ENCODE results near the gene GHDC. TPM values are rescaled to one million over a fixed set of nuclear protein-coding genes. Genes with fewer than 3 reads are reported as not detected.
"Not testable (repeated sequence)": the region's sequence is repeated elsewhere in the genome, so short reads cannot be mapped to it uniquely, and the experiment has no call there.

The GHDC gene
- total and polyA plus RNA-seq, 4 donors = 13.1 to 27.5 (median 21.7) TPM

DNA sequence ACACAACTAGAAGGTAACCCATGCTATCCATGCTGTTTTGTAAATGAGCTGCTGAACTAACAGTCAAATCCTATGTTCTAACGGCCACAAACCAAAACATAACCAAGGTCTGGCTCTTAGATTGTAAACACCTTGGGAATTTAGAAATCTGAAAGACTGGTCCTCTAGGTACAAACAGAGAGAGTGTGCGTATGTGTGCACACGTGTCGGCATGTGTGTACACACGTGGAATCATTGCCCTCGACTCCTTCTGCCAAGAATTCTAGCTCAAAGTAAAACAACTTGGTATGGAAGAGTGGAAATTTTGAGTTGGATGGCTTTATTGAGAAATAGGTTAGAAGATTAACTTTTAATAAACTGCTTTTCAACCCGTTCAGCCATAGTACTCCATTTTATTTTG, 18.1 kb upstream of the GHDC start:
- Histone ChIP-seq H3K9me3 (ENCODE audit: control insufficient read depth, low read length) (no peaks in the 10 kb centered on the region), H3K27me3 (ENCODE audit: control insufficient read depth in 1 of 2, insufficient read depth in 2 of 2, low read length in 1 of 2) (no peaks in the 10 kb centered on the region), H3K4me1 (ENCODE audit: control insufficient read depth in 1 of 2, insufficient read depth in 2 of 2, low read length in 2 of 2) (no peaks in the 10 kb centered on the region), H3K36me3 (ENCODE audit: control insufficient read depth in 1 of 2, insufficient read depth in 2 of 2, low read length in 1 of 2) (peaks cover 9 to 11% of the 10 kb centered on the region in 2 donors), H3K4me3 (ENCODE audit: low read length in 2 of 2) (no peak overlapping the region), H3K27ac (ENCODE audit: low read depth in 1 of 2, low read length in 2 of 2) (no peak overlapping the region)
- ATAC-seq (ENCODE audit: low FRiP score) = peak; percentile 19
- intact Hi-C loops (cut with DNase I) = no loop called here
- DNase-seq = peak in 1 of 2 donors; percentile 33
- WGBS, 2 donors = 71 to 74% methylated on average over 7 of the region's 7 CpGs

DNA sequence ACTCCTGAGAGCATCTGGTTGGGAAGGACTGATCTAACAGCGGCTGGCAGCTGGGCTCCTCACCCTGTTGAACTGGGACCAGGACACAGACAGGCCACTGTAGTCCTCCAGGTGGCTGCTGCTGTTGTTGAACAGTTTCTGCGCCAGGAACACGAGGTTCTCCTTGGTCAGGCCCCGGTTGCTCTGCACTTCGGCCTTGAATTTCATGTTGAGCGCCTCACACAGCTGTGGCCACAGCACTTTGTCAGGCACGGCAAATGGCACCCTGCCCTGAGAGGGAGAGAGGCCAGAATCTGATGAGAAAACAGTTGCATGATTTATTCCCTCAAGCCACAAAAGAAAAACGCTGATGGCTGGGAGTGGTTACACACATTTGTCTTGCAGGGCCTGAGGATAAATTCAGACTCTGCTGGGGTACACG, 17.6 kb upstream of the GHDC start:
- intact Hi-C loops (cut with DNase I); H3K9me3 ChIP-seq (ENCODE audit: control insufficient read depth, low read length); H3K4me1 ChIP-seq (ENCODE audit: control insufficient read depth in 1 of 2, insufficient read depth in 2 of 2, low read length in 2 of 2); H3K27ac ChIP-seq (ENCODE audit: low read depth in 1 of 2, low read length in 2 of 2); H3K27me3 ChIP-seq (ENCODE audit: control insufficient read depth in 1 of 2, insufficient read depth in 2 of 2, low read length in 1 of 2); H3K36me3 ChIP-seq (ENCODE audit: control insufficient read depth in 1 of 2, insufficient read depth in 2 of 2, low read length in 1 of 2); H3K4me3 ChIP-seq (ENCODE audit: low read length in 2 of 2): not testable (repeated sequence)
- ATAC-seq (ENCODE audit: low FRiP score) = peak; percentile 62
- peak; percentile 73 for DNase-seq
- 58 to 62% methylated on average over 9 of the region's 9 CpGs for WGBS, 2 donors

- Histone ChIP-seq H3K36me3 (ENCODE audit: control insufficient read depth in 1 of 2, insufficient read depth in 2 of 2, low read length in 1 of 2) (peaks cover 5 to 9% of the 10 kb centered on the region in 2 donors), H3K4me3 (ENCODE audit: low read length in 2 of 2) (no peak overlapping the region), H3K9me3 (ENCODE audit: control insufficient read depth, low read length) (no peaks in the 10 kb centered on the region), H3K27me3 (ENCODE audit: control insufficient read depth in 1 of 2, insufficient read depth in 2 of 2, low read length in 1 of 2) (no peaks in the 10 kb centered on the region), H3K27ac (ENCODE audit: low read depth in 1 of 2, low read length in 2 of 2) (no peak overlapping the region), H3K4me1 (ENCODE audit: control insufficient read depth in 1 of 2, insufficient read depth in 2 of 2, low read length in 2 of 2) (no peaks in the 10 kb centered on the region)
- ATAC-seq (ENCODE audit: low FRiP score) (no peak), DNase-seq (no peak)
- intact Hi-C loops (cut with DNase I) = no loop called here
- 85 to 88% methylated on average over 6 of the region's 6 CpGs for WGBS, 2 donors
Observed at GRCh38 chr17:42210046-42210445, 15.8 kb upstream of the GHDC start.

- H3K27ac ChIP-seq (ENCODE audit: low read depth in 1 of 2, low read length in 2 of 2); H3K4me1 ChIP-seq (ENCODE audit: control insufficient read depth in 1 of 2, insufficient read depth in 2 of 2, low read length in 2 of 2); DNase-seq; ATAC-seq (ENCODE audit: low FRiP score); intact Hi-C loops (cut with DNase I); H3K27me3 ChIP-seq (ENCODE audit: control insufficient read depth in 1 of 2, insufficient read depth in 2 of 2, low read length in 1 of 2); H3K36me3 ChIP-seq (ENCODE audit: control insufficient read depth in 1 of 2, insufficient read depth in 2 of 2, low read length in 1 of 2); H3K4me3 ChIP-seq (ENCODE audit: low read length in 2 of 2); H3K9me3 ChIP-seq (ENCODE audit: control insufficient read depth, low read length): not testable (repeated sequence)
- WGBS, 2 donors = 85% methylated on average over 8 of the region's 8 CpGs
Observed at GRCh38 chr17:42206153-42206612, 11.9 kb upstream of the GHDC start.

- intact Hi-C loops (cut with DNase I) = no loop called here
- no peak overlapping the region for H3K4me3 ChIP-seq (ENCODE audit: low read length in 2 of 2)
- 98 to 100% methylated on average over 2 of the region's 2 CpGs for WGBS, 2 donors
- H3K4me1 ChIP-seq (ENCODE audit: control insufficient read depth in 1 of 2, insufficient read depth in 2 of 2, low read length in 2 of 2) = no peaks in the 10 kb centered on the region
- H3K9me3 ChIP-seq (ENCODE audit: control insufficient read depth, low read length) = no peaks in the 10 kb centered on the region
- ATAC-seq (ENCODE audit: low FRiP score) (no peak), DNase-seq (no peak)
- no peak overlapping the region for H3K27ac ChIP-seq (ENCODE audit: low read depth in 1 of 2, low read length in 2 of 2)
- no peaks in the 10 kb centered on the region for H3K27me3 ChIP-seq (ENCODE audit: control insufficient read depth in 1 of 2, insufficient read depth in 2 of 2, low read length in 1 of 2)
- peaks cover 2 to 6% of the 10 kb centered on the region in 2 donors for H3K36me3 ChIP-seq (ENCODE audit: control insufficient read depth in 1 of 2, insufficient read depth in 2 of 2, low read length in 1 of 2)
Observed at GRCh38 chr17:42203354-42203753, 9.1 kb upstream of the GHDC start.

GRCh38 chr17:42202696-42203095, 8.4 kb upstream of the GHDC start:
- Histone ChIP-seq H3K4me3 (ENCODE audit: low read length in 2 of 2) (no peak overlapping the region), H3K27me3 (ENCODE audit: control insufficient read depth in 1 of 2, insufficient read depth in 2 of 2, low read length in 1 of 2) (no peaks in the 10 kb centered on the region), H3K27ac (ENCODE audit: low read depth in 1 of 2, low read length in 2 of 2) (no peak overlapping the region), H3K4me1 (ENCODE audit: control insufficient read depth in 1 of 2, insufficient read depth in 2 of 2, low read length in 2 of 2) (no peaks in the 10 kb centered on the region), H3K36me3 (ENCODE audit: control insufficient read depth in 1 of 2, insufficient read depth in 2 of 2, low read length in 1 of 2) (peaks cover 2 to 6% of the 10 kb centered on the region in 2 donors), H3K9me3 (ENCODE audit: control insufficient read depth, low read length) (no peaks in the 10 kb centered on the region)
- WGBS, 2 donors = 93 to 94% methylated on average over 5 of the region's 5 CpGs
- DNase-seq (no peak), ATAC-seq (ENCODE audit: low FRiP score) (no peak)
- intact Hi-C loops (cut with DNase I) = no loop called here

DNA sequence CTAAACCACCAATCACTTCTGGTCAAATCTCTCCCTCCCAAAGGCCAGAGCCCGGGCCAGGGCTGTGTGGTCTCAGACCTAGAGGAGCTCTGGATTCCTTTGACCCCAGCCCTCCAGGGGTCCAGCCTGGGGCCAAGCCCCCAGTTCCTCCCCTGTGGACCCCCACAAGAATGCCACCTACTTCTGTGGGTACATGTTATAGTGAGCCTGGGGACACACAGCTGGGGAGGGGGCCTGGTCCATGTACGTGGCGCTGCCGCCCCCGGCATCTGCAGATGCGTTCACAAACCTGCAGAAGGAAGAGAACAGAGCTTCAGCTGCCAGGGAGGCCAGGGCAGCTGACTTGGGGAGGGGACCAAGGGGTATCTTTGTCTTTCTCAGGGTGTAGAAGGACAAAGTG, 7.9 kb upstream of the GHDC start:
- no peak for ATAC-seq (ENCODE audit: low FRiP score)
- WGBS, 2 donors = 94 to 95% methylated on average over 6 of the region's 6 CpGs
- intact Hi-C loops (cut with DNase I) = no loop called here
- Histone ChIP-seq H3K4me1 (ENCODE audit: control insufficient read depth in 1 of 2, insufficient read depth in 2 of 2, low read length in 2 of 2) (no peaks in the 10 kb centered on the region), H3K27ac (ENCODE audit: low read depth in 1 of 2, low read length in 2 of 2) (no peak overlapping the region), H3K27me3 (ENCODE audit: control insufficient read depth in 1 of 2, insufficient read depth in 2 of 2, low read length in 1 of 2) (no peaks in the 10 kb centered on the region), H3K4me3 (ENCODE audit: low read length in 2 of 2) (no peak overlapping the region), H3K36me3 (ENCODE audit: control insufficient read depth in 1 of 2, insufficient read depth in 2 of 2, low read length in 1 of 2) (peaks cover 2 to 6% of the 10 kb centered on the region in 2 donors), H3K9me3 (ENCODE audit: control insufficient read depth, low read length) (no peaks in the 10 kb centered on the region)
- DNase-seq = no peak

DNA sequence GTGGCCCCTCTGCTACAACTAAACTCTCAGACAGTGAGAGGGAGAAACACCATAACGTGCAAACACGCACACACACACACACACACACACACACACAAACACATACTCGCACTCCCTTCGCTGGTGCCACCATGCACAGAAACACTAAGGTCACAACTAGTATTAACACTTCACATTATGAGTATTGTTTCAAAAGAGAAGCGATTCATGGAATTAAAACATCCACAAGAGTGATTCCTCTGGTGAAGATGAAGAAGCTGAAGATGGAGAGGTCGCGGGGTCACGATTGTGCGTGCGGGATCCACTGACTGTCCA, 7.1 kb upstream of the GHDC start:
- ATAC-seq (ENCODE audit: low FRiP score) (no peak), DNase-seq (no peak)
- H3K4me1 ChIP-seq (ENCODE audit: control insufficient read depth in 1 of 2, insufficient read depth in 2 of 2, low read length in 2 of 2) = no peaks in the 10 kb centered on the region
- H3K27ac ChIP-seq (ENCODE audit: low read depth in 1 of 2, low read length in 2 of 2) = no peak overlapping the region
- no peak overlapping the region for H3K4me3 ChIP-seq (ENCODE audit: low read length in 2 of 2)
- WGBS, 2 donors = 85 to 86% methylated on average over 10 of the region's 10 CpGs
- intact Hi-C loops (cut with DNase I) = no loop called here
- peaks cover 2 to 6% of the 10 kb centered on the region in 2 donors for H3K36me3 ChIP-seq (ENCODE audit: control insufficient read depth in 1 of 2, insufficient read depth in 2 of 2, low read length in 1 of 2)
- no peaks in the 10 kb centered on the region for H3K9me3 ChIP-seq (ENCODE audit: control insufficient read depth, low read length)
- no peaks in the 10 kb centered on the region for H3K27me3 ChIP-seq (ENCODE audit: control insufficient read depth in 1 of 2, insufficient read depth in 2 of 2, low read length in 1 of 2)

GRCh38 chr17:42200706-42201457, 6.6 kb upstream of the GHDC start:
- Histone ChIP-seq H3K4me1 (ENCODE audit: control insufficient read depth in 1 of 2, insufficient read depth in 2 of 2, low read length in 2 of 2) (no peaks in the 10 kb centered on the region), H3K36me3 (ENCODE audit: control insufficient read depth in 1 of 2, insufficient read depth in 2 of 2, low read length in 1 of 2) (peaks cover 2 to 6% of the 10 kb centered on the region in 2 donors), H3K27me3 (ENCODE audit: control insufficient read depth in 1 of 2, insufficient read depth in 2 of 2, low read length in 1 of 2) (no peaks in the 10 kb centered on the region), H3K9me3 (ENCODE audit: control insufficient read depth, low read length) (no peaks in the 10 kb centered on the region), H3K27ac (ENCODE audit: low read depth in 1 of 2, low read length in 2 of 2) (no peak overlapping the region), H3K4me3 (ENCODE audit: low read length in 2 of 2) (no peak overlapping the region)
- 37 to 49% methylated on average over 14 of the region's 14 CpGs for WGBS, 2 donors
- DNase-seq (peak in 1 of 2 donors; percentile 75), ATAC-seq (ENCODE audit: low FRiP score) (peak; percentile 74)
- intact Hi-C loops (cut with DNase I) = no loop called here
